ENCODE data around the gene SNHG17. TPM values are rescaled to one million over a fixed set of nuclear protein-coding genes. Genes with fewer than 3 reads are reported as not detected.
A peak's percentile ranks its signal among the peaks of the same experiment; 100 is the strongest.

SNHG17 gene
- total RNA-seq, 1 experiment from 2014 or later = 105 TPM

GRCh38 chr20:38405132-38405531, 30.0 kb downstream of the SNHG17 start:
- TF ChIP-seq, protein P1, sequence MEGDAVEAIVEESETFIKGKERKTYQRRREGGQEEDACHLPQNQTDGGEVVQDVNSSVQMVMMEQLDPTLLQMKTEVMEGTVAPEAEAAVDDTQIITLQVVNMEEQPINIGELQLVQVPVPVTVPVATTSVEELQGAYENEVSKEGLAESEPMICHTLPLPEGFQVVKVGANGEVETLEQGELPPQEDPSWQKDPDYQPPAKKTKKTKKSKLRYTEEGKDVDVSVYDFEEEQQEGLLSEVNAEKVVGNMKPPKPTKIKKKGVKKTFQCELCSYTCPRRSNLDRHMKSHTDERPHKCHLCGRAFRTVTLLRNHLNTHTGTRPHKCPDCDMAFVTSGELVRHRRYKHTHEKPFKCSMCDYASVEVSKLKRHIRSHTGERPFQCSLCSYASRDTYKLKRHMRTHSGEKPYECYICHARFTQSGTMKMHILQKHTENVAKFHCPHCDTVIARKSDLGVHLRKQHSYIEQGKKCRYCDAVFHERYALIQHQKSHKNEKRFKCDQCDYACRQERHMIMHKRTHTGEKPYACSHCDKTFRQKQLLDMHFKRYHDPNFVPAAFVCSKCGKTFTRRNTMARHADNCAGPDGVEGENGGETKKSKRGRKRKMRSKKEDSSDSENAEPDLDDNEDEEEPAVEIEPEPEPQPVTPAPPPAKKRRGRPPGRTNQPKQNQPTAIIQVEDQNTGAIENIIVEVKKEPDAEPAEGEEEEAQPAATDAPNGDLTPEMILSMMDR (conservative IDR thresholded peaks at IDR 0.05; ENCODE audit: low read depth, low read length) = no peak
- TF ChIP-seq EZH2 (IDR thresholded peaks at IDR 0.05; ENCODE audit: borderline replicate concordance, low read depth, low read length, poor library complexity, severe bottlenecking) = no peak
- H3K4me3 ChIP-seq (ENCODE audit: low read depth, low read length, poor library complexity, severe bottlenecking) = no peak overlapping the region
- no peaks in the 10 kb centered on the region for H3K9me3 ChIP-seq (ENCODE audit: low read depth, low read length, poor library complexity, severe bottlenecking)
- no peaks in the 10 kb centered on the region for H3K36me3 ChIP-seq (ENCODE audit: insufficient read depth, low read length, poor library complexity, severe bottlenecking)
- peak; percentile 20 for DNase-seq (ENCODE audit: low spot score)
- H3K27me3 ChIP-seq (replicated peaks; ENCODE audit: insufficient read depth, low read depth, low read length, poor library complexity) = no peaks in the 10 kb centered on the region
- H3K4me1 ChIP-seq (ENCODE audit: insufficient read depth, low read length, poor library complexity, severe bottlenecking) = peaks cover 4% of the 10 kb centered on the region
- ChIA-PET CTCF (no interaction called here), POLR2A (ENCODE audit: low non-redundant PET) (no interaction called here)
- no peak overlapping the region for H3K27ac ChIP-seq (ENCODE audit: low read depth, low read length, poor library complexity, severe bottlenecking)
- intact Hi-C loops (cut with micrococcal nuclease; ENCODE audit: unreplicated experiment) = loop anchor here (10.0 kb wide), 1 partner anchor 840 kb away; no protein-coding TSS in a partner anchor
- no TSS peak for BruUV-seq (replicated peaks)

DNA sequence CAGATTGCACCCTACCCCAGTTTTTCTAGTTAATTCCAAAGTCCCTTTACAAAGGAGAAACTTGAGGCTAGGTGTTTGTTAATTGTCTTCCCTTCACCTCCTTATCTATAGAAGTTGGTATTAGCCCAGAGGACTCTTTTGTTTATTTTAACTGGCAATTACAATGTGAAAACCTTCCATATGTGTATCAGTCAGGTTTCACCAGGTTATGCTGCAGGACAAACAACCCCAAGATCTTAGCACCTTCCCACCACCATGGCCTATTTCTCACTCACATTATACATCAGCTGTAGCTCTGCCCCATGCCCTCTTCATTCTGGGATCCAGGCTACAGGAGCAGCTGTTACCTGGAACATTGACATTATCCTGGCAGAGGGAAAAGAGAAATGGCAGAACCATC, 31.1 kb downstream of the SNHG17 start:
- Histone ChIP-seq H3K27ac (ENCODE audit: low read depth, low read length, poor library complexity, severe bottlenecking) (no peak overlapping the region), H3K4me1 (ENCODE audit: insufficient read depth, low read length, poor library complexity, severe bottlenecking) (peaks cover 4% of the 10 kb centered on the region), H3K9me3 (ENCODE audit: low read depth, low read length, poor library complexity, severe bottlenecking) (no peaks in the 10 kb centered on the region), H3K36me3 (ENCODE audit: insufficient read depth, low read length, poor library complexity, severe bottlenecking) (no peaks in the 10 kb centered on the region), H3K4me3 (ENCODE audit: low read depth, low read length, poor library complexity, severe bottlenecking) (no peak overlapping the region), H3K27me3 (replicated peaks; ENCODE audit: insufficient read depth, low read depth, low read length, poor library complexity) (no peaks in the 10 kb centered on the region)
- ChIA-PET CTCF (no interaction called here), POLR2A (ENCODE audit: low non-redundant PET) (no interaction called here)
- intact Hi-C loops (cut with micrococcal nuclease; ENCODE audit: unreplicated experiment) = loop anchor here (10.0 kb wide), 1 partner anchor 839 kb away; no protein-coding TSS in a partner anchor
- no peak for DNase-seq (ENCODE audit: low spot score)
- TF ChIP-seq EZH2 (IDR thresholded peaks at IDR 0.05; ENCODE audit: borderline replicate concordance, low read depth, low read length, poor library complexity, severe bottlenecking) = no peak
- TF ChIP-seq, protein P1 (conservative IDR thresholded peaks at IDR 0.05; ENCODE audit: low read depth, low read length) = no peak
- no TSS peak for BruUV-seq (replicated peaks)

DNA sequence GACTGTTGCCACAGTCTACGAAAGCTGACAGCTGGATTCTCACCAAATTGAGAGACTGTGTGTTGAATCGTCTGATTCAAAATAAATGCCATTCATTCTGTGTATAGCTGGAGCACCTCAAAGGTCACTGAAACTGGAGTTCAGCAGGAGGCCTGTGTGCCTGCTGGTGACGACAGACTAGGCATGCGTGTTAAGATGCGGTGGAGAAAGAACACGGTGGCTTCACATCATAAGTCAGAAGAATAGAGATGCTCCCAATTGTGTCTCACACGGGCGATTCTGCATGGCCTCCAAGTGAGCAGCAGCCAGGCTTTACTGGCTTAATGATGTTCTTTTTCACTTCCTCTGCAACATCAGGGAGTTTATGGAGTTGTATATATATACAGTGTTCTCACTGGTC, 32.3 kb downstream of the SNHG17 start:
- no TSS peak for BruUV-seq (replicated peaks)
- Histone ChIP-seq H3K27ac (ENCODE audit: low read depth, low read length, poor library complexity, severe bottlenecking) (no peak overlapping the region), H3K4me3 (ENCODE audit: low read depth, low read length, poor library complexity, severe bottlenecking) (no peak overlapping the region), H3K4me1 (ENCODE audit: insufficient read depth, low read length, poor library complexity, severe bottlenecking) (peaks cover 4% of the 10 kb centered on the region), H3K36me3 (ENCODE audit: insufficient read depth, low read length, poor library complexity, severe bottlenecking) (no peaks in the 10 kb centered on the region), H3K27me3 (replicated peaks; ENCODE audit: insufficient read depth, low read depth, low read length, poor library complexity) (no peaks in the 10 kb centered on the region), H3K9me3 (ENCODE audit: low read depth, low read length, poor library complexity, severe bottlenecking) (no peaks in the 10 kb centered on the region)
- POLR2A ChIA-PET (ENCODE audit: low non-redundant PET) = no interaction called here
- no peak for DNase-seq (ENCODE audit: low spot score)
- CTCF ChIA-PET = no interaction called here
- TF ChIP-seq, protein P1 (conservative IDR thresholded peaks at IDR 0.05; ENCODE audit: low read depth, low read length) = no peak
- no peak for TF ChIP-seq EZH2 (IDR thresholded peaks at IDR 0.05; ENCODE audit: borderline replicate concordance, low read depth, low read length, poor library complexity, severe bottlenecking)
- intact Hi-C loops (cut with micrococcal nuclease; ENCODE audit: unreplicated experiment) = loop anchor here (10.0 kb wide), 1 partner anchor 838 kb away; no protein-coding TSS in a partner anchor
